Measurements from ENCODE around the gene CNTFR.

DNA sequence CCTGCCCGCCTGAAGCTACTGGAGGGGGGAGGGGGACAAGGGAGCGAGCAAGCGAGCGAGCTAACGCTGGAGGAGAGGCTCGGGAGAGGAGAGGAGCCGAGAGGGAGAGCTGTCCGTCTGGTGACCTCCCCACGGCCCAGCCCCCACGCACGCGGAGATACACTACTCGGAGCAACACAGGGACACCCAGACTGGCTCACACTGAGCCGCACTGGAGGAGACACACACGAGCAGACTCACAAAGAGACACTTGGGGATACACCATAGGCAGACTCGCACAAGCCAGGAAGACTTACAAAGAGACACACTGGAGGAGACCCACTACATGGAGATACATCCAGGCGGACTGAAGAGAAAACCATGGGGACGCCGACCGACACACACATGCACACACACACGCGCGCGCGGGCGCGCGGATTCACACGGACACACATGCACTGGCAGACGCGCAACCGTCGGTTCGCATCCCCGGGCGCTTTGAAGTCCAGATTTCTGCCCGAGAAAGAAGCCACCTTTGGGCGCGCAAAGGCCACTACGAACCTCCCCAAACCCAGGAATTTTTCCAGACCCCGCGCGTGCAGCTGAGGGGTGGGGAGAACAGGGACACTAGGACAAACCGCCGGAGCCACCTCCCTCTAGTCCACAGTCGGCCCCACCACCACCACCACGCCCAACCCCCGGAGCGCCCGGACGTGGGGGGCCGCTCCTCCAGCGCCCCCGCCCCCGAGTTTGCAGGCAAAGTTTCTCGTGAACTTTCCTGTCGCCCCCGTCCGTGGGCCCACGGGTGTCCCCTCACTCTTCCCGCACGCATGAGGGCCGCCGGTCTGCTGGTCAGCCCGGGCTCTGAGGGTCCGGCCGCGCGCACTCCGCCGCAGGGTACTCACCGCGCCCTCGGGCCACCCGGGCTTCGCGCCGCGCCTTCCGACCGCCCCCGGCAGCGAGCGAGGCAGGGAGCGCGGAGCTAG lies 571 bp downstream of the CNTFR start:
- TF ChIP-seq, protein P1, sequence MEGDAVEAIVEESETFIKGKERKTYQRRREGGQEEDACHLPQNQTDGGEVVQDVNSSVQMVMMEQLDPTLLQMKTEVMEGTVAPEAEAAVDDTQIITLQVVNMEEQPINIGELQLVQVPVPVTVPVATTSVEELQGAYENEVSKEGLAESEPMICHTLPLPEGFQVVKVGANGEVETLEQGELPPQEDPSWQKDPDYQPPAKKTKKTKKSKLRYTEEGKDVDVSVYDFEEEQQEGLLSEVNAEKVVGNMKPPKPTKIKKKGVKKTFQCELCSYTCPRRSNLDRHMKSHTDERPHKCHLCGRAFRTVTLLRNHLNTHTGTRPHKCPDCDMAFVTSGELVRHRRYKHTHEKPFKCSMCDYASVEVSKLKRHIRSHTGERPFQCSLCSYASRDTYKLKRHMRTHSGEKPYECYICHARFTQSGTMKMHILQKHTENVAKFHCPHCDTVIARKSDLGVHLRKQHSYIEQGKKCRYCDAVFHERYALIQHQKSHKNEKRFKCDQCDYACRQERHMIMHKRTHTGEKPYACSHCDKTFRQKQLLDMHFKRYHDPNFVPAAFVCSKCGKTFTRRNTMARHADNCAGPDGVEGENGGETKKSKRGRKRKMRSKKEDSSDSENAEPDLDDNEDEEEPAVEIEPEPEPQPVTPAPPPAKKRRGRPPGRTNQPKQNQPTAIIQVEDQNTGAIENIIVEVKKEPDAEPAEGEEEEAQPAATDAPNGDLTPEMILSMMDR (optimal IDR thresholded peaks at IDR 0.05 in 1 of 3, IDR thresholded peaks at IDR 0.05 in 1 of 3, conservative IDR thresholded peaks at IDR 0.05 in 1 of 3; ENCODE audit: extremely low read depth in 1 of 3, insufficient read depth in 2 of 3, low read length in 3 of 3): no peak
- TF ChIP-seq EZH2 (IDR thresholded peaks at IDR 0.05; ENCODE audit: low read length): peak; percentile 94
